GOT3 (cell line): ENCODE data around the gene SPOUT1.
A peak's percentile ranks its signal among the peaks of the same experiment; 100 is the strongest.

Source experiments
- DNase-seq: peaks from one replicate; lab custom pipeline; 2025; ENCODE audit warnings: mixed read lengths; lab: John Stamatoyannopoulos, UW

SPOUT1 gene

GRCh38 chr9:128836509-128837145, 7.0 kb upstream of the SPOUT1 start:
- no peak for DNase-seq

DNA sequence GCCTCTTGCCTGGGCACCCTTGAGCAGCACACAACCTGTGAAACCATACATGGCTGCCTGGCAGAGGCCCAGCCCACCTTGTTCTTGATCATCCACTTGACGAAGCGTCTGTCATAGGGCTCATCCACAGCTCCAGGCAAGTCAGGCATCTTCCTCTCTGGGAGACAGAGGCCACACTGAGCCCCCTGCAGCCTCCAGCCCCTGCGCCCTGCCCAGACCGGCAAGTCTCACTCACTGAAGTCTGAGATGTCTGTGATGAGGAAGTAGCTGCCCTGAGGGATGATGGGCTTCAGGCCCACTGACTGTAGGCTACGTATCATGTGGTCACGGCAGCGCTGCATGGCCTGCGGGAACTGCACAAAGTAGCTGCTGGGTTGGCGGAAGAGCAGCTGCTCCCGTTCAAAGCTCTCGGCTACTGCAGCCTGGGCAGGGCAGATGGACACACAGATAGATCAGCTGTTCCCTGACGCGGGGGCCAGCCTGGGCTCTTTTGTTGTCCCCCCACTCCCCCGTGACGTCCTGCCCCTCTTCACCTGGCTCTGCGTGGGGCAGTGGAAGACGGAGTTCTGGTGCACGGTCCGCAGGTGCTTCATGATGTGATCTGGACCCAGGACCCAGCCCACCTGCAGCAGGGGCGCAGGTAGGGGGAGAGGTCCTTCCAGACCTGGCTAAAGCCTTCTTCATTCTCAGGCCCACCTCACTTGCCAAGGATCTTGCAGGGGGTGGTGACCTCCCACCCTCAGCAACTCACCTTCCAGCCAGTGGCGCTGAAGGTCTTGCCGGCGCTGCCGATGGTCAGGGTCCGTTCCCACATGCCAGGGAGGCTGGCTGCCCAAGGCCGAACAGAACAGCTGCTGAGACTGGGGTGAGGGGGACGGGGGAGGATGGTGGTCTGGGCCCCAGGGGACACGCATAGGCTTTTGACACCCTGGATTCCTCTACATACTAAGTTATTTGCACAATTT, 5.9 kb upstream of the SPOUT1 start:
- DNase-seq, result no peak

GRCh38 chr9:128833696-128834095, 4.1 kb upstream of the SPOUT1 start:
- DNase-seq, result no peak

DNA sequence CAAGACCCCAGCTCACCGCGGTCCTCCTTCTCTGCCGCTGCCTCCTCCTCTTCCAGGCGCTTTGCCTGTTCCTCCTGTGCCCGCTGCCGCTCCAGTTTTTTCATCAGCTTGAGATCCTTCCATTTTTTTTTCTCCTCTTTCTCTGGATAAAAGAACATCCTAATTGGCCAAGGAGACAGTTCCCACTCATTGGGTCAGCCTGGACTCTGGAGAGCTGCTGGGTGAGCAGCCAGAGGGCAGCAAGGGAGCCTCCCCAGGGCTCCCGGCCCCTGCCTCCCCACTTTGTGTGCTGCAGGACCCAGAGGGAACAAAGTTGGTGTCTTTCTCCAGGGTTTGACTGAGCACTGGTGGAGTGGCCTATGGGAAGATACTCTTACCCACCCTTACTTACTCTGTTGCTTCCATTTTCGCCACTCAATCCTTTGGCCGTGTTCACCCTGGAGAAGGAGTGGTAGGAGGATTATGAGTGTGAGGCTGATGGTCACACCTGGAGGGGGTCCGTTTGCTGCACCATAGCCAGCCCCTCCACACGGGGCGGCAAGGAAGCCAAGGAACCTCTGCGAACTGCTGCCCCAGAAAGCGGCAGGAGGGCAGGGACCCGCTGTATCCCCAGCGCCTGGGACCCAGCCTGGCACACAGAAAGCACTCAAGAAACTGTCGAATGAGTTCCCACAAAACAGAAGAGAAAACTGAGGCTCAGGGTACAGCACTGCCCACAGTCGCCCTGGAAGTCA, 708 bp downstream of the SPOUT1 start:
- DNase-seq, result no peak

- DNase-seq, result no peak
Observed at GRCh38 chr9:128828267-128828666, 1.3 kb downstream of the SPOUT1 start.

GRCh38 chr9:128825923-128826700, 3.5 kb downstream of the SPOUT1 start:
- no peak for DNase-seq

- DNase-seq, result no peak
Observed at GRCh38 chr9:128824911-128825310, 4.7 kb downstream of the SPOUT1 start.

GRCh38 chr9:128823903-128824406, 5.6 kb downstream of the SPOUT1 start:
- DNase-seq, result no peak

GRCh38 chr9:128823362-128823902, 6.2 kb downstream of the SPOUT1 start:
- DNase-seq, result no peak

- DNase-seq, result no peak
Observed at GRCh38 chr9:128822407-128823042, 7.1 kb downstream of the SPOUT1 start.

DNA sequence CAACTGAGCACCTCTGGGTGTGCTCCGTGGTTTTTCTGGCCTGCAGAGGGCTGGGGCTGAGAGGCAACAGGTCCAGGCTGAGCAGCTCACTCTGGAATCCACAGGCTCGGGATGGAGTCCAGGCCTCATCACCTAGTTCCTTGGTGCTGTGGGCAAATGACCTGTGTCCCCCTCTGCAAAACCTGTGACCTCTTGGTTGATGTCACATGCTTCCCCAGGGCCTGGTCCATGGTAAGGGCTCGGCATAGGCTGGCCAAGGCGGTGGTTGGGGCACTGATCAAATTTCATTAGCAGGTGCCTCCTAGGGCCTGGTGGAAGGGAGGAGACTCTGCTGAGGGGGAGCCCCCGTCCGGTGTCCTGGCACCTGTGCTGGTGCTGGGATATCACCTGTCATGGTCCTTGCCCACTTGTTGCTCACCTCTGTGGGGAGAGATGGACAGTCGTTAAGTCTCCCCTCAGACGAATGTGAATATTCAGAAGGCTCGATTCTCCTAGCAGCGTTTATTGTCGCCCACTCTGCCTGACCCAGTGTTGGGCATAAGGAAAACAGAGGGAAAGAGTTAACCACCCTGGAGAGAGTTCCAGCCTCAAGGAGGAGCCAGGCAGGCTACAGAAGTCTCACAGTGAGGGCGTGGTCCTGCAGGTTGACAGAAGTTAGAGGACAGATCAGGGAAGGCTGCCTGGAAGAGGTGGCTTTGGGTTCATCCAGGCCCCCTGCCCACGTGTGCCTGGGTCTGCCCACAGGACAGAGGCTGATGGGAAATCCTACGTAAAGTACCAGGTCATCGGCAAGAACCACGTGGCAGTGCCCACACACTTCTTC, 7.8 kb downstream of the SPOUT1 start:
- no peak for DNase-seq

GRCh38 chr9:128820665-128821583, 8.7 kb downstream of the SPOUT1 start:
- no peak for DNase-seq

DNA sequence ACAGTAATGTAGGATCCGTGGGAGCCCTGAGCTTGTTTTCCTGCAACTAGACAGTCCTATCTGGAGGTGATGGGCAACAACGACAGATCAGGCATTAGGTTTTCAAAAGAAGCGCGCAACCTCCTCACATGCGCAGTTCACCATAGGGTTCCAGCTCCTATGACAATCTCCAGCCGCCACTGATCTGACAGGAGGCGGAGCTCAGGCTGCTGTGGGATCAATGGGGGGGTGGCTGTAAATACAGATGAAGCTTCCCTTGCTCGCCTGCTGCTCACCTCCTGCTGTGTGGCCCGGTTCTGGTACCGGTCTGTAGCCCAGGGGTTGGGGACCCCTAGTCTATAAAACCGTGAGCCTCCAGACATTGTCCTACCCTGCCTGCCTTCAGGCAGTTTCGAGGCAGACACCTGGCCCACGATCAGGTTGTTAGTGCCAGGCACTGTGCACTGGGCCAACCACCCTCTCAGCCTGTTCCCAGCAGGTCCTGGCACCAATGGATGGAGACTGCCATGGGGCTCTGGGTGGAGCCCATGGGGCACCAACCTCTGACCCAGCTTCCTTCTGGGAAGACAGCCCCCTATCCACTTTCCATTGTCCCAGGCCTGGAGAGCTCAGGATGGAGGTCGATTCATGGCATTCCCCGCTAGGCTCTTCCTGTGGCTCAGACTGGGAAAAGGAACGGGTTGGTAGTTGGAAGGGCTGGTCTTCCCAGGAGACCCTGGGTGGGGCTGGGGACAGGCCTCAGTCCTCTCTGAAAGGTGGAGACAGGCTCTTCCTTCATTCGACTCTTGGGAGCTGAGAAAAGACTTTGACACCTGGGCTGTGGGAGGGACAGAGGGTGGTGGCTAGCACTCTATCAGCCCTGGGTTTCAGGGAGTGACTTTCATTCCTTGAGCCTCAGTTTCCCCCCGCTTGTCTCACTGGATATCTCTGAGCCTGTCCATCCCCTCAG, 9.6 kb downstream of the SPOUT1 start:
- DNase-seq, result no peak

- DNase-seq, result no peak
Observed at GRCh38 chr9:128818839-128819715, 10.5 kb downstream of the SPOUT1 start.

GRCh38 chr9:128818099-128818838, 11.3 kb downstream of the SPOUT1 start, which contains the start of gene ENDOG:
ENDOG (plus strand) TSS chr9:128818500; CDS start chr9:128818685, 185 bp downstream.
- peak; percentile 69 for DNase-seq

DNA sequence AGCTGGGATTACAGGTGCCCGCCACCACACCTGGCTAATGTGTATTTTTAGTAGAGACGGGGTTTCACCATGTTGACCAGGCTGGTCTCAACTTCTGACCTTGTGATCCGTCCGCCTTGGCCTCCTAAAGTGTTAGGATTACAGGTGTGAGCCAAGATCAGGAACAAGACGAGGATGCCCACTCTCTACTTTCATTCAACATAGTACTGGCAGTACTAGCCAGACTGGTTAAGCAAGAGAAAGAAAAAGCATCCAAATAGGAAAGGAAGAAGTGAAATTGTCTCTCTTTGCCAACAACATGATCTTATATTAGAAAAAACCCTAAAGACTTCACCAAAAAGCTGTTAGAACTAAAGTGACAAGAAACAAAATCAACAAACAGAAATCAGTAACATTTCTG, 18.7 kb downstream of the SPOUT1 start:
- DNase-seq, result no peak
